ENCODE measurements around the gene TPP1. TPM values are rescaled to one million over a fixed set of nuclear protein-coding genes. Genes with fewer than 3 reads are reported as not detected.

Gene TPP1
- total and polyA plus RNA-seq, 9 of the 15 experiments (the other 6 are each of a cell fraction or from before 2014, with no cell fraction given) = 7.5 to 75.8 (median 15.7) TPM

- TF ChIP-seq PREB (CRISPR knock-in tag; IDR thresholded peaks at IDR 0.05) = no peak; the same call in 1 of the 2 replicates
- TF ChIP-seq ZNF395 (CRISPR knock-in tag; IDR thresholded peaks at IDR 0.05) = no peak; the same call in 1 of the 2 replicates
- no peak; the same call in 1 of the 2 replicates for TF ChIP-seq NBN (IDR thresholded peaks at IDR 0.05; ENCODE audit: low read depth)
- peak; percentile 47 for TF ChIP-seq SOX6 (IDR thresholded peaks at IDR 0.05)
- no peak for TF ChIP-seq HNRNPL (IDR thresholded peaks at IDR 0.05; ENCODE audit: low read depth, low read length)
- no peak for TF ChIP-seq XRCC4 (IDR thresholded peaks at IDR 0.05; ENCODE audit: extremely low read depth, insufficient read depth, insufficient read length)
- TF ChIP-seq NR3C1 (CRISPR knock-in tag; IDR thresholded peaks at IDR 0.05) = 0 out of 2 replicates have a peak, but pooled peaks have one; percentile 14
- peak; percentile 80 for TF ChIP-seq MXD1 (CRISPR knock-in tag; IDR thresholded peaks at IDR 0.05; ENCODE audit: borderline replicate concordance, poor library complexity, severe bottlenecking)
- TF ChIP-seq GTF3C2 (IDR thresholded peaks at IDR 0.05; ENCODE audit: borderline replicate concordance, extremely low read depth, insufficient read length) = no peak
- peak; percentile 60 for TF ChIP-seq NR2C2 (CRISPR knock-in tag; IDR thresholded peaks at IDR 0.05)
- peak; percentile 95 for TF ChIP-seq NR2C2 (tag; IDR thresholded peaks at IDR 0.05)
- TF ChIP-seq TCF3 (CRISPR knock-in tag; IDR thresholded peaks at IDR 0.05) = peak; percentile 37
- peak; percentile 65; the same call in 1 of the 2 replicates for TF ChIP-seq MBD2 (IDR thresholded peaks at IDR 0.05; ENCODE audit: borderline replicate concordance, low read depth)
- TF ChIP-seq BRD9 (IDR thresholded peaks at IDR 0.05; ENCODE audit: low read depth, partially characterized antibody) = no peak
- peak; percentile 83; the same call in 1 of the 2 replicates for TF ChIP-seq ELF2 (CRISPR knock-in tag; IDR thresholded peaks at IDR 0.05)
- 0 out of 2 replicates have a peak, but pooled peaks have one; percentile 30 for TF ChIP-seq TRIM25 (IDR thresholded peaks at IDR 0.05; ENCODE audit: borderline replicate concordance)
- no peak for TF ChIP-seq SRF (CRISPR knock-in tag; IDR thresholded peaks at IDR 0.05)
- TF ChIP-seq ZNF165 (CRISPR knock-in tag; IDR thresholded peaks at IDR 0.05; ENCODE audit: borderline replicate concordance) = no peak
- TF ChIP-seq PTRF (tag; IDR thresholded peaks at IDR 0.05) = no peak
Measured at GRCh38 chr11:6603287-6604080, 15.7 kb downstream of the TPP1 start, which contains the start of the genes ILK and RRP8 (continued).

Data from K562 (cell line).